ENCODE data around the gene FXYD6.

GRCh38 chr11:117908109-117908895 is 31.8 kb upstream of the FXYD6 start:
- TF ChIP-seq CTCF (IDR thresholded peaks at IDR 0.05) (no peak), POLR2A (IDR thresholded peaks at IDR 0.05) (no peak)
